Measurements from ENCODE around the gene THRB. TPM values are rescaled to one million over a fixed set of nuclear protein-coding genes. Genes with fewer than 3 reads are reported as not detected.

Gene THRB
- polyA plus RNA-seq, 3 donors: 27.1 to 31.1 (median 28.1) TPM

GRCh38 chr3:24287755-24288450 lies 206.7 kb downstream of the THRB start:
- no peak for DNase-seq (ENCODE audit: low read depth in 3 of 3, low spot score in 2 of 3)

GRCh38 chr3:24286405-24286804 lies 208.2 kb downstream of the THRB start:
- DNase-seq (ENCODE audit: low read depth in 3 of 3, low spot score in 2 of 3): no peak

DNA sequence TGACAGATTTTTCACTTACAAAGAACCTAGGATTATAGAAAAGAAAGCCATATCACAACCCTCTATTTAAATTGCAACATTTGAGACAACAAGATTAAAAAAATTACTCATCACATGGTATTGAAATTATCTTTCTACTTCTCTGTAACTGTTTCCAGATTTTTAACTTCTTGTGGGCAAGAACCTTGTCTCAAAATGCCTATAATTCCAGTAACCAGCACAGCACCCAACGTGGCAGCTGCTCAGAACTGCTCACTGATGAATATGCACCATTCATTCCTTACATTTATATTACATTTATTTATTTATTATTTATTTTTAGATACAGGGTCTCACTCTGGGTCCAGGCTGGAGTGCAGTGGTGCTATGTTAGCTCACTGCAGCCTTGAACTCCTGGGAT lies 216.1 kb downstream of the THRB start:
- DNase-seq (ENCODE audit: low read depth in 3 of 3, low spot score in 2 of 3): no peak

DNA sequence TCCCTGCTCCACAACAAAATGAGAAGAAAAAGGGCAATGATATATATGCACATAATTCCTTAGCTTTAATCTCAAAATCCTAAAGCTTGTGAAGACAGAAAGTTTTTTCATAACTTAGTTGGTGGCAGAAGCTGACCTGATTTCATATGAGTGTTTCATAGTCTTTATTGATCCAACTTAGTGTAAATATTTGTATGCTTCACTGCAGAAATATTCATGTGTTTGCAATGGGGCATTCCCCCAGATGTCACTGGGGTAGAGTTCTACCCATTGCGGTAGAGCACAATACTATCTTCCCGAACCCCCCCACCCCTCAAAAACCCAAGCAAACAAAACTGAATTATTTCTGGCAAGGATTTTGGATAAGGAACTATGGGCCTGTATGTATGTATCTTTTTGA lies 221.2 kb downstream of the THRB start:
- DNase-seq (ENCODE audit: low read depth in 3 of 3, low spot score in 2 of 3): no peak

DNA sequence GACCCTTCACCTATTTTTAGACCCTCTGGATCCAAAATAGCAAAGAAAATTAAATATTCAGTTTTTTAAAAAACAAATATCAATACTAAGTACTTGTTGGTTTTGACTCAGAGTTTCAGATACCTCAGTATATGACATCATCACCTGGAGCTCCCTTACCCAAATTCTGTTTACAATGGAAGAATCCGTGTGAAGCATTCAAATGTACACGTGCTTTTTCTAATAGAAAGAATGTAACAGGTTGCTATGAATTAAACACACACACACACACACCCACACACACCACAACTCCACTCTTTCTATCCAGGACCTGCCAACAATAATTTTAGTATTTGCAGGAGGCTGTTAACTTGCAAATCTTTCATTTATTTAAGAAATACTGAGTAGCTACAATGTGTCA lies 221.8 kb downstream of the THRB start:
- no peak for DNase-seq (ENCODE audit: low read depth in 3 of 3, low spot score in 2 of 3)

DNA sequence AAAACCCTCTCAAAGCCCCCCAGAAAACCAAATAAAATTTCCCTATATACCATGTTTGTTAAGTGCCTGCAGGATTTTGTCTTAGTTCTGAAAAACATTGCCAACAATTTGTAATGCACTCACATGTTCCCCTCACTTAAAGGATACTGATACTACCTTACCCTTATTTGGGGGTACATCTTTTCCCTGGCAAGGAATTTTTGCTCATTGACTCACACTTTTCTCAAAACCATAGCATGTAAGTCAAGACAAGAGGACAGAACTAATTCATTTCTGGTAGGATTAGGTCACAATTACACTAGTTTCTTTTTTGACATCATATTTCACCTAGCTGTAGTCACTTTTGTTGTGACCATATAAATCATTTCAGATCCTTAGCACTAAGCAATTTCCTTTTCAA lies 222.2 kb downstream of the THRB start:
- DNase-seq (ENCODE audit: low read depth in 3 of 3, low spot score in 2 of 3): no peak

DNA sequence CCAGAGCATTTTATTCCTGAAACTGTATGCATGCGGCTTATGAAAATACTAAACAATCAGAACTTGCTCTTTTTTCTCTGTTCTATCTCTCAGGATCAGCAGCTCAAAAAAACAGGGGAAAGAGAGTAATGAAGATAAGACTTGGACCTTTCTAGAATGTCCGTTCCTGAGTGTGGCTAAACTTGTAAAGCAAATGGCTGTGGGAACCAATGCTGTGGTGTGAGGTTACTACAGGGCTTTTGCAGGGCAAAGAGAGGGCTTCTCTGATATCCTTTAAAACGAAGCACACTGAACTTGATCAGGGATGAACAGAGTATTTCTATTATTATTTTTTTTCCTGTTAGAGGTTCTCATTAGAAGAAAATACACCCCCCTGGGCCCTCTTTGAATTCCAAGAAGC lies 223.4 kb downstream of the THRB start:
- no peak for DNase-seq (ENCODE audit: low read depth in 3 of 3, low spot score in 2 of 3)

GRCh38 chr3:24270744-24271143 lies 223.9 kb downstream of the THRB start:
- no peak for DNase-seq (ENCODE audit: low read depth in 3 of 3, low spot score in 2 of 3)

- DNase-seq (ENCODE audit: low read depth in 3 of 3, low spot score in 2 of 3): peak in 1 of 3 donors; percentile 7
Measured at GRCh38 chr3:24270204-24270691, 224.4 kb downstream of the THRB start.

- DNase-seq (ENCODE audit: low read depth in 3 of 3, low spot score in 2 of 3): no peak
Measured at GRCh38 chr3:24264748-24265158, 229.9 kb downstream of the THRB start.

- no peak for DNase-seq (ENCODE audit: low read depth in 3 of 3, low spot score in 2 of 3)
Measured at GRCh38 chr3:24264011-24264410, 230.6 kb downstream of the THRB start.

GRCh38 chr3:24263069-24263668 lies 231.5 kb downstream of the THRB start:
- DNase-seq (ENCODE audit: low read depth in 3 of 3, low spot score in 2 of 3): no peak

GRCh38 chr3:24261521-24261920 lies 233.1 kb downstream of the THRB start:
- DNase-seq (ENCODE audit: low read depth in 3 of 3, low spot score in 2 of 3): no peak

DNA sequence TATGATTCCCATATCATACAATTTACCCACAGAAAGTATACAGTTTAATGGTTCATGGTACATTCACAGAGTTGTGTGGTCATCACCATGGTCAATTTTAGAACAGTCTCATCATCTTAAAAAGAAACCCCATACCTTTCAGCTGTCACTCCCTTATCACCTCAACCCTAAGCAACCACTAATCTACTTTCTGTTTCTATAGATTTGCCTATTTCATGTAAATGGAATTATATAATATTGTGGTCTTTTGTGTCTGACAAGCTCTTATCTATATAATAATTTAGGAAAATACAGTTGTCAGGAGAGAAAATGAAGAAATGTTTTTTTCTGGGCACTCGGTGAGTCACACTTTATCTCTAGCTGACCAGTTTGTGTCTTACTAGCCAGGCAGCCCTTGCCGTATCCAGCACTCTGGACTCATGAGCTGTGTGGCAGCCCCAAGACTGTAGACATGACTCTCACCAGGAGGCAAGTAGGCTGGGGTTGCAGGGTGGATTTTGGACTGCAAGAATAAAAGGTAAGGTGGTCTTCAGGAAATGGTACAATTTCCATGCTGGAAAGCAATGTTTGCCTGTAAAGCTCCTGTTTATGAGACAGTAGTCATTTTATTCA lies 234.6 kb downstream of the THRB start:
- DNase-seq (ENCODE audit: low read depth in 3 of 3, low spot score in 2 of 3): no peak

DNA sequence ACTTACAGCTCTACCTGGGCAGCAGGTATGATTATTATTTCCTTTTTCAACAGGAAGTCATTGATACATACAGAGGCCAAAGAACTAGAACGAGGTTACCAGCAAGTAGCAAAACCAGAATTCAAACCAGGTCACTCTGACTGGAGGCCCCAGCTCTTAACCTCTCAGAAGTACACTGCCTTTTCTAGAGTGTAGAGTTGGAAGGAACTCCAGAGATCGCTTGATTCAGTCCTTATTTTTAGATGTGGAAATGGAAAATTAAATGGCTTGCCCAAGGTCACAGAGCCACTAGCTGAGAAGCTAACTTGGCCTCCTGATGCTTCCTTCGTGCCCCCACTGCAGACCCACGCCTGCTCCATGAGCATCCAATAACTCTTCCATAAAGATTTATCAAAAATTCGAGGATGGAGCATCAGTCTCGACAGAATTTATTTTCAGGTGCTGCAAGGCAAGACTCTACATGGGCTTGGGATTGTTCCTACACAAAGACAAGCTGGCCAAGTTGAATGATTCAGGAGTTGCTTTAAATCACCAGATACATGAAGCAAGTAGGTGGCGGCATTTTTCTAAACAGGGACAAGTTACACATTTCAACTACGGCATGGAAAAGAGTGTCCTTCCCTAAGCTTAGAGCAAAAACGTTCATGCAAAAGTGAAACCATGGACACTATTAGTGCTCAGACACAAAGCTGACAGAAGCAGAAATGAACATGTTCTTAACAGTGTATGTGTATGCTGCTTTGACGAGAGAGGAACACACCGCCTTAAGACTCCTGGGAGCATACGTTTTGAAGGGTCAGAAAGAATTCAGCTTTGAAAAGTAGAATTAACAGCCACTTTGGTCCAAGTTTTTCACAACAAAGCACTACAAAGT lies 235.7 kb downstream of the THRB start:
- DNase-seq (ENCODE audit: low read depth in 3 of 3, low spot score in 2 of 3): no peak

- no peak for DNase-seq (ENCODE audit: low read depth in 3 of 3, low spot score in 2 of 3)
Measured at GRCh38 chr3:24258260-24258659, 236.4 kb downstream of the THRB start.

- DNase-seq (ENCODE audit: low read depth in 3 of 3, low spot score in 2 of 3): no peak
Measured at GRCh38 chr3:24255414-24255813, 239.2 kb downstream of the THRB start.

- DNase-seq (ENCODE audit: low read depth in 3 of 3, low spot score in 2 of 3): no peak
Measured at GRCh38 chr3:24254649-24255048, 240.0 kb downstream of the THRB start.

GRCh38 chr3:24253336-24253735 lies 241.3 kb downstream of the THRB start:
- no peak for DNase-seq (ENCODE audit: low read depth in 3 of 3, low spot score in 2 of 3)

DNA sequence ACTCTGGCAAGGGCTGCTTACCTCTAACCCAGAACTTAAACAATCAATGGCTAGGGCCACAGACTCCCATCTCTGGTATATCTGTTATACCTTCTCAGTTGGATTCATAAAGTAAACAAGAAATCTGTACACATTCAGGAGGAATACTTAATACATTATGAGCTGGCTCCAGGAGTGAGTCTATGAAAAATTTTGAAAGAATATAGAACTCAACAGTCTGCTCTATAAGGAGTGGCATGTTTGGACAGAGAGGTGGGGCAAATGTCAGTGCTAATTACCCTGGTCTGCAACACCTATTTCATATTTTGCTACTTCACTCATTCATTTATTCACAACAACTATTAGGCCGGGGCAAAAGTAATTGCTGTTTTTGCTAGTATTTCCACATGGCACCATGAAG lies 245.1 kb downstream of the THRB start:
- DNase-seq (ENCODE audit: low read depth in 3 of 3, low spot score in 2 of 3): no peak

- DNase-seq (ENCODE audit: low read depth in 3 of 3, low spot score in 2 of 3): no peak
Measured at GRCh38 chr3:24245056-24245455, 249.6 kb downstream of the THRB start.
